IMR-90 (cell line): ENCODE data around the gene CCDC144A. TPM values are rescaled to one million over a fixed set of nuclear protein-coding genes. Genes with fewer than 3 reads are reported as not detected.
"Not testable (repeated sequence)": the region's sequence is repeated elsewhere in the genome, so short reads cannot be mapped to it uniquely, and the experiment has no call there.

Source experiments
- ATAC-seq: fragments of 200-7000 bp; cut with Tn5 transposase; 2 replicates; pipeline ENCODE4 v1.9.1; 2020; ENCODE audit warnings: low read depth, mild to moderate bottlenecking, moderate library complexity
- BruUV-seq: library from RNA; stranded (reverse); fragments of 400-500 nt; replicated peaks from 2 replicates; lab custom pipeline; 2021; lab: Mats Ljungman, UMichigan
- CTCF ChIA-PET: fragments of 300-600 bp; formaldehyde crosslinking; extraction: SDS; loops from one replicate; lab custom pipeline; 2021; ENCODE audit warnings: antibody characterized with exemption; lab: Yijun Ruan, JAX
- POLR2A ChIA-PET: fragments of 300-600 bp; sonication (Branson Sonifier 250); formaldehyde crosslinking; loops from one replicate; lab custom pipeline; 2022; ENCODE audit warnings: antibody characterized with exemption; ENCODE audit not compliant: unreplicated experiment; lab: Charles Lee
- DNase-seq: peaks from one replicate; pipeline ENCODE4 v3.0.0; 2013
- H2AFZ ChIP-seq: replicated peaks from 2 replicates; pipeline ENCODE3; 2013; ENCODE audit warnings: low read length, mild to moderate bottlenecking; ENCODE audit not compliant: poor library complexity
- H2AK5ac ChIP-seq: 2 replicates; pipeline ENCODE4 v1.6.1; 2013; ENCODE audit warnings: low read depth, low read length, inconsistent platforms
- H2AK9ac ChIP-seq: replicated peaks from 2 replicates; pipeline ENCODE3; 2013; ENCODE audit warnings: mild to moderate bottlenecking, low read depth, low read length, moderate library complexity; ENCODE audit not compliant: poor library complexity
- H2BK120ac ChIP-seq: 2 replicates; pipeline ENCODE4 v1.6.1; 2013; ENCODE audit warnings: low read depth, low read length, inconsistent platforms
- H2BK15ac ChIP-seq: 3 replicates; pipeline ENCODE4 v1.6.1; 2013; ENCODE audit warnings: low read depth, low read length, inconsistent platforms
- H2BK20ac ChIP-seq: 2 replicates; pipeline ENCODE4 v1.6.1; 2013; ENCODE audit warnings: low read depth, mild to moderate bottlenecking, inconsistent platforms, low read length, moderate library complexity
- H2BK5ac ChIP-seq: 2 replicates; pipeline ENCODE4 v1.6.1; 2013; ENCODE audit warnings: mild to moderate bottlenecking, low read depth, low read length, inconsistent platforms; ENCODE audit not compliant: poor library complexity, severe bottlenecking
- H3K14ac ChIP-seq: replicated peaks from 2 replicates; pipeline ENCODE4 v1.6.1; 2013; ENCODE audit warnings: low read depth, low read length, inconsistent platforms
- H3K18ac ChIP-seq: 2 replicates; pipeline ENCODE4 v1.6.1; 2013; ENCODE audit warnings: low read depth, low read length, control low read depth
- H3K23ac ChIP-seq: 2 replicates; pipeline ENCODE4 v1.6.1; 2013; ENCODE audit warnings: low read depth, low read length, inconsistent platforms
- H3K27ac ChIP-seq: 2 replicates; pipeline ENCODE4 v1.5.1; 2013; ENCODE audit warnings: mild to moderate bottlenecking, control low read depth, low read length; ENCODE audit not compliant: insufficient read depth
- H3K27me3 ChIP-seq: 2 replicates; pipeline ENCODE4 v1.6.1; 2013; ENCODE audit warnings: low read length; ENCODE audit not compliant: control insufficient read depth, insufficient read depth
- H3K36me3 ChIP-seq: 2 replicates; pipeline ENCODE4 v1.6.1; 2013; ENCODE audit warnings: low read length, mixed read lengths; ENCODE audit not compliant: control insufficient read depth, insufficient read depth
- H3K4ac ChIP-seq: 2 replicates; pipeline ENCODE4 v1.6.1; 2013; ENCODE audit warnings: low read depth, low read length, inconsistent platforms
- H3K4me1 ChIP-seq: 2 replicates; pipeline ENCODE4 v1.6.1; 2013; ENCODE audit warnings: low read length, mixed read lengths; ENCODE audit not compliant: control insufficient read depth, insufficient read depth
- H3K4me2 ChIP-seq: 2 replicates; pipeline ENCODE4 v1.6.1; 2013; ENCODE audit warnings: low read depth, mild to moderate bottlenecking, control low read depth, low read length, moderate library complexity
- H3K4me3 ChIP-seq: 2 replicates; pipeline ENCODE4 v1.5.1; 2013; ENCODE audit warnings: low read depth, mild to moderate bottlenecking, control low read depth, low read length, moderate library complexity; ENCODE audit not compliant: insufficient read depth
- H3K56ac ChIP-seq: 2 replicates; pipeline ENCODE4 v1.6.1; 2013; ENCODE audit warnings: low read length, inconsistent platforms; ENCODE audit not compliant: insufficient read depth; ENCODE audit errors: extremely low read depth
- H3K79me1 ChIP-seq, 2 experiments: 2 replicates each; pipeline ENCODE4 v1.6.1; 2013; ENCODE audit warnings: low read length in 2 of 2, inconsistent platforms in 1 of 2, low read depth in 1 of 2
- H3K9ac ChIP-seq: 2 replicates; pipeline ENCODE4 v1.6.1; 2013; ENCODE audit warnings: low read depth, low read length, control low read depth
- H3K9me1 ChIP-seq: 2 replicates; pipeline ENCODE4 v1.6.1; 2013; ENCODE audit warnings: low read length, inconsistent platforms; ENCODE audit not compliant: insufficient read depth
- H3K9me3 ChIP-seq: 2 replicates; pipeline ENCODE4 v1.6.1; 2013; ENCODE audit warnings: low read length; ENCODE audit not compliant: control insufficient read depth, insufficient read depth
- H4K20me1 ChIP-seq: 2 replicates; pipeline ENCODE4 v1.6.1; 2013; ENCODE audit warnings: low read length, inconsistent platforms; ENCODE audit not compliant: insufficient read depth
- H4K5ac ChIP-seq: 2 replicates; pipeline ENCODE4 v1.6.1; 2013; ENCODE audit warnings: mild to moderate bottlenecking, low read depth, low read length, control low read depth
- H4K8ac ChIP-seq, 2 experiments: 2 replicates each; pipeline ENCODE4 v1.6.1; 2013; ENCODE audit warnings: low read depth in 2 of 2, low read length in 2 of 2, control low read depth in 1 of 2, inconsistent platforms in 1 of 2
- H4K91ac ChIP-seq: 2 replicates; pipeline ENCODE4 v1.6.1; 2013; ENCODE audit warnings: low read depth, low read length, inconsistent platforms; ENCODE audit not compliant: insufficient read depth
- WGBS, 2 experiments: methylation state at CpG; one replicate each; pipeline versions ENCODE4 v1.1.5 to v1.1.7; 2013; ENCODE audit warnings: missing lambda C conversion rate in 2 of 2; ENCODE audit not compliant: insufficient read length in 1 of 2; ENCODE audit errors: extremely low coverage in 2 of 2; 5-methylcytosine and 5-hydroxymethylcytosine counted together
- dilution Hi-C: fragments of 300-500 bp; cut with HindIII; formaldehyde crosslinking; loops from one replicate; pipeline ENCODE4 v1.14.3; 2018; ENCODE audit warnings: low sequenced_read_pairs; ENCODE audit not compliant: unreplicated experiment
- in situ Hi-C: fragments of 300-500 bp; cut with MboI; formaldehyde crosslinking; loops from 3 replicates; pipeline ENCODE4 v1.14.3; 2019; ENCODE audit warnings: low sequenced_read_pairs, inconsistent platforms, mixed read lengths
- intact Hi-C: fragments of 100-400 bp; cut with micrococcal nuclease; formaldehyde crosslinking; loops from 2 replicates; pipeline ENCODE4 v1.10.0; 2022
- polyA plus RNA-seq, 3 experiments: library from polyadenylated mRNA; depleted of rRNA; stranded (reverse); fragments of >200 nt; gene quantifications; 2 replicates each; pipeline ENCODE4 v1.2.3, GENCODE V29; 2012; ENCODE audit warnings: low replicate concordance in 1 of 3
- total RNA-seq: library from RNA; depleted of rRNA; stranded (reverse); fragments of >200 nt; gene quantifications from 2 replicates; pipeline ENCODE4 v1.2.3, GENCODE V29; 2012

Gene CCDC144A
- total and polyA plus RNA-seq, 2 of the 4 experiments (the other 2 are of a cell fraction): 0.51 to 1.4 TPM

- H3K36me3 ChIP-seq, H3K14ac ChIP-seq, dilution Hi-C loops, H2BK5ac ChIP-seq, H2BK120ac ChIP-seq, H3K18ac ChIP-seq, H3K9me1 ChIP-seq, H2AFZ ChIP-seq, H3K56ac ChIP-seq, BruUV-seq, DNase-seq, H2BK15ac ChIP-seq, POLR2A ChIA-PET, H3K27me3 ChIP-seq, H2BK20ac ChIP-seq, H3K27ac ChIP-seq, H3K4me1 ChIP-seq, H3K79me1 ChIP-seq, intact Hi-C loops, H2AK5ac ChIP-seq, CTCF ChIA-PET, H3K4me3 ChIP-seq, H4K91ac ChIP-seq, H3K4me2 ChIP-seq, H3K9ac ChIP-seq, H4K20me1 ChIP-seq, H3K9me3 ChIP-seq, H3K4ac ChIP-seq, H4K5ac ChIP-seq, in situ Hi-C loops, H3K23ac ChIP-seq, H2AK9ac ChIP-seq, H4K8ac ChIP-seq, ATAC-seq: not testable (repeated sequence)
- WGBS, 2 experiments: no CpG with 5 or more reads among the region's 7 CpGs
Measured at GRCh38 chr17:16795894-16796293, 105.9 kb downstream of the CCDC144A start.

GRCh38 chr17:16804851-16805250, 114.8 kb downstream of the CCDC144A start:
- H2BK15ac ChIP-seq, BruUV-seq, H3K14ac ChIP-seq: not testable (repeated sequence)

More at GRCh38 chr17:16804851-16805250, 114.8 kb downstream of the CCDC144A start:
- H2AFZ ChIP-seq, H4K5ac ChIP-seq, H2AK9ac ChIP-seq, H3K23ac ChIP-seq, H3K56ac ChIP-seq, CTCF ChIA-PET, H3K79me1 ChIP-seq, H2AK5ac ChIP-seq, H2BK20ac ChIP-seq, H3K36me3 ChIP-seq, H3K27me3 ChIP-seq, POLR2A ChIA-PET, H4K8ac ChIP-seq, H4K20me1 ChIP-seq, H3K18ac ChIP-seq, ATAC-seq, intact Hi-C loops, H4K91ac ChIP-seq, in situ Hi-C loops, H3K9ac ChIP-seq, H3K4me2 ChIP-seq, H3K4ac ChIP-seq, H3K4me1 ChIP-seq, H3K9me1 ChIP-seq, H3K4me3 ChIP-seq, DNase-seq, dilution Hi-C loops, H2BK5ac ChIP-seq, H3K9me3 ChIP-seq, H3K27ac ChIP-seq, H2BK120ac ChIP-seq: not testable (repeated sequence)
- WGBS, 2 experiments: 56% methylated on average over 2 of the region's 5 CpGs; no CpG with 5 or more reads in 1 of the 2 experiments
